Activated T-cell treated with anti-CD3 and anti-CD28 coated beads, Interleukin-2, amount 50 U/mL, for 48 hours (primary cell): ENCODE measurements around the gene SNTB2.
"Not testable (repeated sequence)": the region's sequence is repeated elsewhere in the genome, so short reads cannot be mapped to it uniquely, and the experiment has no call there.

Experiments
- DNase-seq, 2 experiments: peaks; one replicate each; pipeline ENCODE4 v3.0.0-alpha.2; 2020

Gene SNTB2

DNA sequence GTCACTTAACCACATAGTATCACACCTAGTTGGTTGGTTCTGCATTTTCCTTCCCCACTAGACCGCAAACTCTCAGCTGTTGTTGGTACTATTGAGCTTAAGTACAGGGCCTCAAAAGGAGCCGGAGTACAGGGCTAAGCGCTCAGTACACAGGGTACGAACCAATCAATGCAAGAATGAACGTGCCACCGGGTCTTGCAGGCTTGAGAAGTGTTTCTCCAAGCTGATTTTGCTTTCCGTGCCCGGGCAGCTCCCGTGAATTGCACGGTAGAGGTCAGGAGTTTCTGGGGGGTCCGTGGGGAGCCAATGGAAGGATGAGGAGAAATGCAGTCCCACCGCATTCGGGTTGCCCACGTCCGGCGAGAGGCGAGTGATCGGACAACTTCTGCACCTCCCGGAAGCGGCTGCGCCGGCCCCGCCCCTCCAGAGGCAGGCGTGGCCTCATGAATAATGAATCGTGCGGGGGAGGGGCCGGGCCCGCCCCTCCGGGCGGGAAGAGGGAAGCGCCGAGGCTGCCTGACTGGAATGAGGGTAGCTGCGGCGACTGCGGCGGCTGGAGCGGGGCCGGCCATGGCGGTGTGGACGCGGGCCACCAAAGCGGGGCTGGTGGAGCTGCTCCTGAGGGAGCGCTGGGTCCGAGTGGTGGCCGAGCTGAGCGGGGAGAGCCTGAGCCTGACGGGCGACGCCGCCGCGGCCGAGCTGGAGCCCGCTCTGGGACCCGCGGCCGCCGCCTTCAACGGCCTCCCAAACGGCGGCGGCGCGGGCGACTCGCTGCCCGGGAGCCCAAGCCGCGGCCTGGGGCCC, at the start of gene SNTB2:
Gene SNTB2 (plus strand): TSS at position 523 of the 804 bp plus-strand sequence. CDS start 3 bp downstream, at position 526.
- peak; percentile 91 for DNase-seq

DNA sequence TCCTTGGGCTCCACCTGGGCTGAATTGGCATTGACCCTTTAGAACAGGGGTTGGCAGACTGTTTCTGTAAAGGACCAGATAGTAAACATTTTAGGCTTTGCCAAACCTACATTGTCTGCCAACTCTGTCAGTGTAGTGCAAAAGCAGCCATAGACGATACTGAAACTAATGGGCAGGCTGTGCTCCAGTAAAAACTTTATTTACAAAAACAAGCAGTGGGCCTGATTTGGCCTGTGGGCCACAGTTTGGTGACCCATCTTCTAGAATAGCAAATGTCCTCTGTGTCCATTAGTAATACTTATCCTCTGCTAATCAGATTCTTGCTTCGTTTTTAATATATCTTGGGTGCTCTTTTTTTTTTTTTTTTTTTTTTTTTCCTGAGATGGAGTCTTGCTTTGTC, 48.4 kb upstream of the SNTB2 start:
- no peak for DNase-seq

DNA sequence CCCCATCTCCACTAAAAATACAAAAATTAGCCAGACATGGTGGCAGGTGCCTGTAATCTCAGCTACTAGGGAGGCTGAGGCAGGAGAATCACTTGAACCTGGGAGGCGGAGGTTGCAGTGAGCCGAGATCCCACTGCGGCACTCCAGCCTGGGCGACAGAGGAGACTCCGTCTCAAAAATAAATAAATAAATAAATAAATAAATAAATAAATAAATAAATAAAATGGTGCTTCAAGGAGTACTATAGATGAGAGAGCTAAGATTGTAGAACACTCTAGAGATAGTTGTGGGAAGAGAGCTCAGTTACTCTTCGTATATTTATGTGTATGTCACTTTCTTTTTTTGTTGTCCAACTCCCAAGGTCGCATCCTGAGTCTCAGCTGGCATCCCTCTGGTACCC, 47.5 kb upstream of the SNTB2 start:
- DNase-seq, result not testable (repeated sequence)

DNA sequence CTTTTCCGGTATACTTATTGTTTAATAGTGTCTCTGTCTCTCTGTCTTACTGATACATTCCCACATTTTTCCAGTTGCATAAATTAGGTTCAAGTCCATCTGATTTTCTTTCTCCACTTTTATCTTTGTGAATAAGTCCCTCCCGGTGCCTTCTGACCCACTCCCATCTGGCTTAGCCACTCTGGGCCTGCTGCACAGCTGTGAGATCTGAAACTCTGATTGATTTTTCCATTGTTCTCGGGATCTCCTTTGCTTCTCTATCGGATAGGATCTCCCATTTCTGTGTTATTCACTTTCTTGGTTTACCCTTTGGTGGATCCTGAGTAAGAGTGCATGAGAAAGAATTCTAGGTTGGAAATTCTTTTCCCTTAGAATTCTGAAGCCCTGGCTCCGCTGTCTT, 46.0 kb upstream of the SNTB2 start:
- DNase-seq, result no peak

DNA sequence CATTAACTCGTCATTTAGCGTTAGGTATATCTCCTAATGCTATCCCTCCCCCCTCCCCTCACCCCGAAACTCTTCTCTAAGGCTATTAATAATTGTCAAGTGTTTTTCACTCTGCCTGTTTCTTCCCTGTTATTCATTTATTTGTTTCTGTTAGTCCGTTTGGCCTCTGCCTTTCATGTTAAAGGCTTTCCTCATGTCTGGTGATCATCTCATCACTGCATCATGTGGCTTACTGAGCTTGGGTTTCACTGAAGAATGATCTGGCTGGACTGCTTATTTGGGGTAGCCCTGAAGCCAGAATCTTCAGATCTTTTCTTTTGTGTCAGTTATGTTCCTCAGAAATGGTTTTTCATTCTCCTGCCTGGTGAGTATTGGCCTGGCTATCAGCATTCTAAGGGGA, 45.0 kb upstream of the SNTB2 start:
- DNase-seq, result no peak

DNA sequence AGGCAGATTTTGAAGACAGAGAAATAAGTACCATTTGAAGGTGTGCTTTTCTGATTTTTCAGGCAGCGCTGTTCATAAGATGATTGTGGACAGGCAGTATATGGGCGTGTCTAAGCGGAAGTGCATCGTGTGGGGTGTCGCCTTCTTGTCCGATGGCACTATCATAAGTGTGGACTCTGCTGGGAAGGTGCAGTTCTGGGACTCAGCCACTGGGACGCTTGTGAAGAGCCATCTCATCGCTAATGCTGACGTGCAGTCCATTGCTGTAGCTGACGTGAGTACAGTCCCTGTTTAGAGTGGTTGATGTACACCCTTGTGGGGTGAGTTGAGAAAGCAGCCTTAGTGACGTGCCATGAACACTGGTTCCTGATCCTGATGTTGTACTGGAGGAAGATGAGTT, 43.8 kb upstream of the SNTB2 start:
- no peak for DNase-seq

DNA sequence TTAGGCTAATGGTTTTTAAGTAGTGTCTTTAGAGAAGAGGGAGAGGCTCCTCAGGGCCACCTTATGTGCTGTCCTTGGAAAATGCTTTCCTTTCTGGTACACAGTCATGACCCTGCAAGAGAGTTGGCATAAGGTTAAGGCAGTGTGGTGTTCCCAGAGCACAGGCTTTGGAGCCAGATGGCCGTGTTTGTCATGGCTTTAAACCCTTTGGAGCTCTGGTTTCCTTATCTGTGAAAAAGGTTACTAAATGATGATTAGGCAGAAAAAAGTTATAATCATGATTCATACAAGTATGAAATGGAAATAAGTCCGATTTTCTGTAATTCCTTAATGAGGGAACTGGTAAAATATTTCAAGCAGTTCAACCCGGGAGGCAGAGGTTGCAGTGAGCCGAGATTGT, 41.3 kb upstream of the SNTB2 start:
- DNase-seq, result no peak

DNA sequence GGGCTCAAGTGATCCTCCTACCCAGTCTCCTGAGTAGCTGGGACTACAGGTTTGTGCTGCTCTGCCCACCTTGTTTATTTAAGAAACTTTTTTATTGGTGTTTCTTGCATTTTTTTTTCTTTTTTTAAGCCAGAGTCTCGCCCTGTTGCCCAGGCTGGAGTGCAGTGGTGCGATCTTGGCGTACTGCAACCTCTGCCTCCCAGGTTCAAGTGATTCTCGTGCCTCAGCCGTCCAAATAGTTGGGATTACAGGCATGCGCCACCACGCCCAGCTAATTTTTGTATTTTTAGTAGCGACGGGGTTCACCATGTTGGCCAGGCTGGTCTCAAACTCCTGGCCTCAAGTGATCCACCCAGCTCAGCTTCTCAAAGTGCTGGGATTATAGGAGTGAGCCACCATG, 37.3 kb upstream of the SNTB2 start:
- not testable (repeated sequence) for DNase-seq

DNA sequence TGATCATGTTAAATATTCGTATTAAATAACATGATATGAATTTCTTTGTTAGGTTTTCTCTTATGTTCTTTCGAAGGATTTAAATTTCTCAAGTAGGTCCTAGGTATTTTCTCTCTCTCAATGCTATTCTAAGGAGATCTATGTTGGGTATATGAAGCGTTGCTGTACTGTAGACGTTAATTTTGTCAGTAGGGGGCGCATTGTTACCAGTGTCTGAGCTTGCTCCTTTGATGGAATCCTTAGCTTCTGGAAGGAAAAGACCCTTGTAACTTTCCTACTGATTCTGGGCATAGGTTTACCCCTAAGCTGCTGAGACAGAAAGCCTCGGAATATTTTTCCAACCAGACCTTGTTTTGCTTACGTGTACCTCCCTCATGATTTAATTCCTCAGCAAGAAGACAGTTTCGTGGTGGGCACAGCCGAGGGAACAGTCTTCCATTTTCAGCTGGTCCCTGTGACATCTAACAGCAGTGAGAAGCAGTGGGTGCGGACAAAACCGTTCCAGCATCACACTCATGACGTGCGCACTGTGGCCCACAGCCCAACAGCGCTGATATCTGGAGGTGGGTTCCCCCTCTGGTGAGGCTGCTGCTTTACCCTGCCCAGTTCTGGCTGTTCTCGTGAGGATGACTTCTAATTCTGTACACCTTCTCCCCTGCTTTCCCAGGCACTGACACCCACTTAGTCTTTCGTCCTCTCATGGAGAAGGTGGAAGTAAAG, 36.7 kb upstream of the SNTB2 start:
- no peak for DNase-seq

DNA sequence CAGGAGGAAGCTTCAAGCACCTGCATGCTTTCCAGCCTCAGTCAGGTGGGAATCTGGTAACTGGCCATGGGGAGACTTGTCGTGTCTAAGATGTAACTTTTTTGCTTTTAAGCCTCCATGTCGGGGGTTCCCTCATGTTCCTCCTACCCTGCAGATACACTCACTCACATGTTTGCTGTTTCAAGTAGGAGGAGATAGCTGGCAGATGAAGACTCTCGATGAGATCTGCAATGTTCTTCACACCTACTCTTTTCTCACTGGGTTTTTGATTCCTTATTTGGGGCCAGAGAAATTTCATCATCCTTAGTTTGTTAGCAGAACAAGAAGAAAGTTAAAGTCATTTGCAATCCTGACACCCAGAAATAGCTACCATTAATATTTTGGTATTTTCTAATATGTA, 29.8 kb upstream of the SNTB2 start:
- no peak for DNase-seq

DNA sequence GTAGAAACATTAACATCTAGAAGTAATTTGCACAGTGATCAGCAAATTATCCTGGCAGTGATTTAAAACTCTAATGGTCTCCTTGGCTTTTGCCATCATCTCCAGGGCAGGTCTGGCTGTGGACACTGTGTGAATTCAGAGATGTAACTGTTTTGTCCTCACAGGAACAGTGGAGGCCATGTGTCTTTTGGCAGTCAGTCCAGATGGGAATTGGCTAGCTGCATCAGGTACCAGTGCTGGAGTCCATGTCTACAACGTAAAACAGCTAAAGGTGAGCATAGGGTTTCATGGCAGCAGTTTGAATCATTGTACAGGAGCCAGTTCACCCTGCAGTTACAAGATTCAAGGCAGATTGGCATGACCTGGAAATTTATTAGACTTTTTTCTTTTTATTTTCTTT, 26.8 kb upstream of the SNTB2 start:
- DNase-seq, result no peak

DNA sequence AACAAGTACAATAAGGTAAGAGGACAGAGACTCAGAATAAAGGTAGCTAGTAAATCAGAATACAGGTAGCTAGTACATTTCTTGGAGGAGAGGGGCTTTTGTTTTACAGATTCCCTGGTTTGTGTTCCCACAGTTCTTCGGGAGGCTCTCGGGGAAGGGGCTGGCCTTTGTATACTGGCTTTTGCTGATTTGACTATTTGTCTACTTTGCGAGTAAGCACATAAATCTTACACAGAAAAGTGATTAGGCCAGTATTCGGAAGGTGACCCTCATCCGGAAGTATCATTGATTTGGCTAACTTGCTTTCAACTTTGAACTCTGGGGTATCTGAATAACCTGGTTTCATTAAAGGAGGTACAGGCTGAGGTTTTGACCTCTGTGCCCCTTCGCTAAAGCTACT, 21.4 kb upstream of the SNTB2 start:
- DNase-seq, result no peak

DNA sequence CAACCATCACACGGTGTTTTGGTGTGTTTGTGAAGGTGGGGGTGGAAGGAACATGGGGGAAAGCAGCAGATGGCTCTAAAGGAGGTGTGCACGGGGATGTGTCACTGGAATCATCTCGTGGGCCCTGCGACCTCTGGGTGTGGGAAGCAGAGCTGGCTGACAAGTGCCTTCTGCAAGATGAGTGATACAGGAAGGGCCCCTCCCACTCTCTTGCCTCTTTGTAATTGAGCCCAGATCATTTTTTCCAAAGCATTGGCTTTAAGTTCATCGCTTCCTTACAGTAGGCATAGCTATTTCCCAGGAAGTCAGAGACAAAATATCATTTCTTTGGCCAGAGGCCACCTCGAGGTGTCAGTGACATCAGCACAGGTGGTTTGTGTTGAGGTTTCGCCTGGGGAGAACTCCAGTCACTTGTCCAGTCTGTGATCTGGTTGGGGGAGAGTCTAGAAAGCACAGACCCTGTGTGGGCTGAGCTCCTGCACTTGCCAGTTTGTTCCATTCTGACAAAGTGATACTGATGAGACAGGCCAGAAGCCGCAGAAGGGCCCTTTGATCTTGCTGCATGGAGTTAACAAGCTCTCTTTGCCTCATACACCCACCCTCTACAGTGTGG, 20.6 kb upstream of the SNTB2 start:
- DNase-seq, result peak; percentile 84 to 86

DNA sequence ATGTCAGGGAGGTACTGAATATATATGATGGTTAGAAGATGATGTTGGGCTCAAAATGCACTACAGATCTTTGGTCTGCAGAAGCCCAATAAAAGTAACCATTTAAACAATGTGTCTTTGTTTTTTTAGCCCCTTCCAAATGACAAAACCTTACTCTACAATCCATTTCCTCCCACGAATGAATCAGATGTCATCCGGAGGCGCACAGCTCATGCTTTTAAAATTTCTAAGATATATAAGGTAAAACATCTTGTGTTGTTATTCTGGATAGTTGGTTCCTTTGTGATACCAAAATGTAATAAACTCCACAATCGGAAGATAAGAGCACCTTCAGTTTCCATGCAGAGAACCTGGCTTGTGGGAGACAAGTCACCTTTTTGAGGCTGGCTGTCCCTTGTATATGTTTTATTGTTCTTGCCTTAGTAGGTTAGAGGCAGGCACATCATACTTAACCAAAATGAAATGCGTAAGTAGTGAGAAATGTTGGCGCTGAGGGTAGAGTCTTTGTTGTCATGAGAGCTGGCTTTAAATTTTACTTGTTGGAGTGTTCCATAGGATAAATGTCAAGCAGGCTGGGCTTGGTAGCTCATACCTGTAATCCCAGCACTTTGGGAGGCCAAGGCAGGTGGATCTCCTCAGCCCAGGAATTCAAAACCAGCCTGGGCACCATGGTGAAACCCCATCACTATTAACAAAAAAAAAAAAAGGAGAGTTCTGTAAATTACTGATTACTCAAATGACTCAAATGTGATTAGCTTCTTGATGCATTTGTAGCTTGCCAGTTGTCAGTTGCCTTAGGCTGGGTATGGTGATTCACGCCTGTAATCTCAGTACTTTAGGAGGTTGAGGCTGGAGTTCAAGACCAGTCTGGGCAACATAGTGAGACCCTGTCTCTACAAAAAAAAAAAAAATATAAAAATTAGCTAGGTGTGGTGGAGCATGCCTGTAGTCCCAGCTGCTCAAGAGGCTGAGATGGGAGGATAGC, 19.7 kb upstream of the SNTB2 start:
- DNase-seq, result no peak

DNA sequence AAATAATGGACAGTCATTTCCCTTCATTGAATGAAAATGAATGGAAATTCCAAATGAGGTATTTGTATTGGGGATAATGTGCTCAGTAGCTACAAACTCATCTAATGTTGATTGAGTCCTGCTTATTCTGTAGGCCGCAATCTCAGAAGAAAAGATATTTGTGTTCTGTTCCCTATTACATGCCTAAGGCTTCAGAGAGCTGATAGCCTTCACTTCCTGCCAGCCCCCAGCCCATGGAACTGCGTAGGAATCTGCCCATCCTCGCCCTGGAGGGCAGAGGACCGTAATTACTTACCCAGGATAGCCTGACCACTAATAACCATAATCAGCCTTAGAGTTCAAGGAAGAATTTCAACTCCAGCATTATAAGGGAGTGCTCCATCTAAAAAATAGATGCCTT, 17.9 kb upstream of the SNTB2 start:
- DNase-seq, result no peak

DNA sequence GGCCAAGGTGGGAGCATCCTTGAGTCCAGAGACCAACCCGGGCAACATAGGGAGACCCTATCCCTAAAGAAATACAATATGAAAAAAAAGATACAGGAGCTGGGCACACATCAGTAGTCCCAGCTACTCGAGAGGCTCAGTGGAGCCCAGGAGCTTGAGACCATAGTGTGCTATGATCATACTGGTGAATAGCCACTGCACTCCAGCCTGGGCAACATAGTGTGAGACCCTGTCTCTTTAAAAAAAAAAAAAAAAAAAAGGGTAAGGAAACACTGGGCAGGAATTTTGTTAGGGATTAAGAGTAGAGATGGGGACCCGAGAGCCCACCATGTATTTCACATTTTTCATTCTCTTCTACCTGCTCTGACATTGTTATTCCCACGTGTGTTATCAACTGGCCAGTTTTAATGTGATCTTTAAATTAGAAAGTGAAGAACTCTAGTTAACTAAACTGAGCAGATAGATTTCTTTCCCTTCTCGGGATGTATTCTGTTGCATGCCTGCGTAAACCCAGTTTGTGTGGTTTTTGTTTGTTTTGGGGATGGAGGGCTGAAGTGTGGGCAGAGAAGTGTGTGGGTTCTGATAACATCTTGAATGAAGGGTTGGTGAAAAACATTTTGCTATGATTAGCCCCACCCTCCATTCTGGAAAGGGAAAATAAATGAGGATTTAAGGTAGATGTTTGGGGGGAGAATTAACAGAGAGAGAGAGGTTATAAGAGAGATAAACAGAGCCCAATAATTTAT, 17.2 kb upstream of the SNTB2 start:
- DNase-seq, result no peak

DNA sequence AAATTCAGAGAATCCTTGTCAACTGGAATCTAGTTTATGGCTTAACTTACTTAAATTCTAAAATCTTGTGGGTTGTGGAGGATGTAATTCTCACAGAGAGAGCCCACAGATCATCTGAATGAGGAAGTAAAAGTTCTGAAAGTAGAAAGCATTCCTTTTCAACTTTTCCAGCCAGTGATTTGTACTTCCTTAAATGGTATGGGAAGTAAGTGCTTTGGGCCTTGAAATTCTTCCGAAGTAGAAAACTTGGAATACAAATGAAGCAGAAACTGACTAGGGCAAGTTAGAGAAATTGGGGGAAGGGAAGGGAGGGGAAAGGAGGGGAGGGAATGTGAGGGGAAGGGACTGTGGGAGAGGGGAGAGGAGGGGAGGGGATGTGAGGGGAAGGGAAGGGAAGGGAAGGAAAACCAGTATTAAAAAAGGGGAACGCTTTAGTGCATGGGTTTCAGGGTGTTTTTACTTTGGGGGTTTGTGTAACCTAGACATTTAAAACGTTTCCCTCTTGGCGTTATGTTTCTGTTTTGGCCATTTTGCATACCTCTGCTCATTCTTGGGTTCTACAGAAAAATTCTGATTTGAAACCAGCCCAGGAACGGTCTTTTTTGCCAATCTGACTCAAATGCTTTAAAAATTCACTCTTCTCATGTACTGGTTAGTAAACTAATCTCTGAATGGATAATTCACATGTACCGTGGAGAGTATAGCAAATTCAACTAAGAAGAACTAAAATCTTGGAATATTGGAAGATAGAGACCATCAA, 15.5 kb upstream of the SNTB2 start:
- no peak for DNase-seq

DNA sequence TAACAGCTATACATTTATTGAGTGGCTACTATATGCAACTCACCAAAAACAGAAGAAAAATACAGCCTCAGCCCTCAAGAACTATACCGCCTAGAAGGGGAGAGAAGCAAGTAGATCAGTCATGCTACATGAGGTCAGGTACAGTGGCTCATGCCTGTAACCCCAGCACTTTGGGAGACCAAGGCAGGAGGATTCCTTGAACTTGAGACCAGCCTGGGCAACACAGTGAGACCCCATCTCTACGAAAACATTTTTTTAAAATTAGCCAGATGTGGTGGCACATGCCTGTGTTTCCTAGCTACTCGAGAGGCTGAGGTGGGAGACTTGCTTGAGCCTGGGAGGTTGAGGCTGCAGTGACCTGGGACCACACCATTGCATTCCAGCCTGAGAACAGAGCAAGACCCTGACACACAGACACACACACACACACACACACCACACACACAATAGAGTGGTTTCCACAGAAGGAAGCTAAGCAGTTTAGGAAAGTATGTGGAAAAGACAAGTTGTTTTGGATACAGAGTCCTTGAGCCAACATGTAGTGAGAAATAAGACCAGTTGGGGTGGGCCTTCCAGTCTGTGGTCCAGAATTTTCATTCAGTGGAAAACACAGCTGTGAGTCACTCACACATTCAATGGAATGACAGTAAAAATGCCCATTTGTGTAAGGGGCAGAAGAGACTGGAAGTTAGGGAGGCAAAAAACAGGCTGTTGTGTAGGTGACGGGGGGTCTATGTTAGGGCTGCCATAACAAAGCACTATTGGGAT, 10.7 kb upstream of the SNTB2 start:
- no peak for DNase-seq

DNA sequence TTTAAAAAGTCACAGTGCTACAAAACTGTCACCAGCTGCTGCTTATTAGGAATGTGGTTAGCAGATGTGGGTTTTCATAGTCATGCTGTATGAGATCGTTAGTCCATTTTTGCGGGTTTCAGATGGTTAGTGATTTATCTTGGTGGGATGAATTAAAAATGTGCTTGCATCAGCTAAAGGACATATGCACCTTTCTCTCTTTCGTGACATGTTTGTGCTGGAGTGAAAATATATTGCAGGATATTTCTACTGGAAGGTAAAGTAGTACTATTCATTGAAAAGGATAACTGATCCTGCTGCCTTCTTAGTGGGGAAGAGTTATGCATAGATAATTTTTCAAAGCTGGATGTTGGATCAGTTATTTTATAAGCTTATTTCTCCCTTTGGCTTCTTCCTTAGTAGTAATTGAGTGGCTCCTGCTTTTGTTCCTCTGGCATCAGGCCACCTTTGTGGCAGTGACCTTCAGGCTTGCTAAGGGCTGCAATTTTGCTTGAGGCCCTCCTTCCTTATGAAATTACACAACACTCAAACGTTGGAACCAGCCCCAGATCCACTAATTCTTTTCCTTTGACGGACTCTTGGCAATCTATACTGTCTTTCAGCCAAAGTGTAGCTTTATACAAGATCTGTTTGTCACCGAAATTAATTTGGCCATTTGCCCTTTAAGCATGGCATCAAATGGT, 7.5 kb upstream of the SNTB2 start:
- DNase-seq, result no peak

DNA sequence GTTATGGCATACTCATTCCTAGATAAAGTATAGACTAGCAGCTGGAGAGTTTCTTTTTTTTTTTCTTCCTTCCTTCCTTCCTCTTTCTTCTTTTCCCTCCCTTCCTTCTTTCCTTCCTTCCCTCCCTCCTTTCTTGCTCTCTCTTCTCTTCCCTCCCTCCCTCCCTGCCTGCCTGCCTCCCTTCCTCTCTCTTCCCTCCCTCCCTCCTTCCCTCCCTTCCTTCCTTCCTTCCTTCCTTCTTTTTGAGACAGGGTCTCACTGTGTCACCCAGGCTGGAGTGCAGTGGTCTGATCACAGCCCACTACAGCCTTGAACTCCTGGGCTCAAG, 7.0 kb upstream of the SNTB2 start:
- no peak for DNase-seq
